OCI-LY7 (cell line): ENCODE data around the gene MRPS27.

Source experiments
- CTCF ChIP-seq: fragments of 200-600 bp; sonication (generic); conservative IDR thresholded peaks from 2 replicates; pipeline ENCODE4 v1.5.1; 2014; ENCODE audit warnings: mild to moderate bottlenecking, antibody characterized with exemption, low read length, moderate library complexity, mixed read lengths
- EZH2phosphoT487 ChIP-seq: fragments of 200-600 bp; sonication (generic); IDR thresholded peaks from 2 replicates; pipeline ENCODE4 v1.6.1; 2018; ENCODE audit warnings: low read depth, borderline replicate concordance, mild to moderate bottlenecking, mixed run types, antibody characterized with exemption, low read length, moderate library complexity, mixed read lengths

GRCh38 chr5:72291601-72292000, 28.4 kb downstream of the MRPS27 start:
- TF ChIP-seq CTCF = no peak
- TF ChIP-seq EZH2phosphoT487 = no peak
